HG03432 (cell line): ENCODE results near the gene SYNCRIP.
"Not testable (repeated sequence)": the region's sequence is repeated elsewhere in the genome, so short reads cannot be mapped to it uniquely, and the experiment has no call there.

ENCODE experiments used
- ATAC-seq: cut with Tn5 transposase; IDR thresholded peaks from one replicate; pipeline ENCODE4 v1.9.1; 2021; ENCODE audit warnings: mild to moderate bottlenecking, moderate library complexity; ENCODE audit not compliant: unreplicated experiment

Gene SYNCRIP

GRCh38 chr6:85600713-85601313 is 41.9 kb downstream of the SYNCRIP start:
- ATAC-seq, result no peak

- peak; percentile 11 for ATAC-seq
Observed at GRCh38 chr6:85594197-85594930, 48.3 kb downstream of the SYNCRIP start.

GRCh38 chr6:85593438-85594196 is 49.1 kb downstream of the SYNCRIP start, which contains the start of gene SNX14:
Gene SNX14 (minus strand): TSS chr6:85593858. CDS start chr6:85593718, 140 bp downstream.
- ATAC-seq, result peak; percentile 89

GRCh38 chr6:85592033-85592432 is 50.7 kb downstream of the SYNCRIP start:
- no peak for ATAC-seq

GRCh38 chr6:85591207-85591606 is 51.5 kb downstream of the SYNCRIP start:
- ATAC-seq, result no peak

GRCh38 chr6:85585741-85586140 is 56.9 kb downstream of the SYNCRIP start:
- no peak for ATAC-seq

- not testable (repeated sequence) for ATAC-seq
Observed at GRCh38 chr6:85582832-85583231, 59.9 kb downstream of the SYNCRIP start.

- ATAC-seq, result no peak
Observed at GRCh38 chr6:85581572-85581971, 61.1 kb downstream of the SYNCRIP start.

- ATAC-seq, result peak; percentile 88
Observed at GRCh38 chr6:85580878-85581267, 61.8 kb downstream of the SYNCRIP start.

- peak; percentile 23 for ATAC-seq
Observed at GRCh38 chr6:85580118-85580877, 62.4 kb downstream of the SYNCRIP start.

- ATAC-seq, result no peak
Observed at GRCh38 chr6:85579581-85579980, 63.1 kb downstream of the SYNCRIP start.

GRCh38 chr6:85576476-85576875 is 66.2 kb downstream of the SYNCRIP start:
- no peak for ATAC-seq

GRCh38 chr6:85574932-85575598 is 67.6 kb downstream of the SYNCRIP start:
- ATAC-seq, result no peak

- peak; percentile 47 for ATAC-seq
Observed at GRCh38 chr6:85569323-85569722, 73.4 kb downstream of the SYNCRIP start.

GRCh38 chr6:85568411-85568810 is 74.3 kb downstream of the SYNCRIP start:
- no peak for ATAC-seq

GRCh38 chr6:85565736-85566135 is 77.0 kb downstream of the SYNCRIP start:
- no peak for ATAC-seq

GRCh38 chr6:85564223-85564622 is 78.5 kb downstream of the SYNCRIP start:
- not testable (repeated sequence) for ATAC-seq
